H1 (cell line): ENCODE measurements around the gene GABRG3. TPM values are rescaled to one million over a fixed set of nuclear protein-coding genes. Genes with fewer than 3 reads are reported as not detected.

Experiments used
- CTCF ChIA-PET: fragments of 300-600 bp; sonication (Branson Sonifier 250); formaldehyde crosslinking; loops from one replicate; lab custom pipeline; 2021; ENCODE audit not compliant: partially characterized antibody; lab: Charles Lee
- POLR2A ChIA-PET: fragments of 300-600 bp; sonication (Branson Sonifier 250); formaldehyde crosslinking; loops from one replicate; lab custom pipeline; 2021; ENCODE audit warnings: inconsistent platforms; ENCODE audit not compliant: partially characterized antibody; lab: Charles Lee
- DNase-seq, 2 experiments: peaks; one replicate each; pipeline versions ENCODE4 v3.0.0 to v3.0.0-alpha.2; 2010 to 2022; ENCODE audit warnings: low spot score in 2 of 2, low read depth in 1 of 2, mixed read lengths in 1 of 2
- FAIRE-seq: peaks from 2 replicates; lab custom pipeline; 2011; peaks lifted over from hg19 to GRCh38; lab: Jason Lieb, UNC
- H2AFZ ChIP-seq: 2 replicates; pipeline ENCODE4 v1.8.1; 2012; ENCODE audit warnings: low read length, inconsistent platforms
- H2AK5ac ChIP-seq: 2 replicates; pipeline ENCODE4 v1.6.1; 2013; ENCODE audit warnings: low read depth, low read length
- H2BK120ac ChIP-seq: replicated peaks from 2 replicates; pipeline ENCODE3; 2013; ENCODE audit warnings: low read depth, low read length, inconsistent platforms
- H2BK12ac ChIP-seq: 2 replicates; pipeline ENCODE4 v1.6.1; 2013; ENCODE audit warnings: low read depth, low read length
- H2BK15ac ChIP-seq: 2 replicates; pipeline ENCODE4 v1.6.1; 2013; ENCODE audit warnings: low read length
- H2BK20ac ChIP-seq: 2 replicates; pipeline ENCODE4 v1.6.1; 2013; ENCODE audit warnings: low read length
- H2BK5ac ChIP-seq: 2 replicates; pipeline ENCODE4 v1.6.1; 2013; ENCODE audit warnings: low read depth, low read length
- H3K14ac ChIP-seq: 2 replicates; pipeline ENCODE4 v1.6.1; 2013; ENCODE audit warnings: inconsistent platforms; ENCODE audit not compliant: insufficient read length
- H3K18ac ChIP-seq: 2 replicates; pipeline ENCODE4 v1.6.1; 2013; ENCODE audit warnings: low read length; ENCODE audit errors: extremely low read depth
- H3K23ac ChIP-seq: 2 replicates; pipeline ENCODE4 v1.6.1; 2013; ENCODE audit warnings: inconsistent platforms; ENCODE audit not compliant: insufficient read length
- H3K23me2 ChIP-seq: 2 replicates; pipeline ENCODE4 v1.6.1; 2013; ENCODE audit warnings: low read depth, low read length
- H3K27ac ChIP-seq: 2 replicates; pipeline ENCODE4 v1.6.1; 2011; ENCODE audit warnings: low read depth, low read length, inconsistent platforms
- H3K27me3 ChIP-seq, 4 experiments: replicated peaks in 1 of 4; 1 replicate in 1 of 4; 2 replicates in 3 of 4; pipeline versions ENCODE4 v1.6.1 to v1.8.1; 2011 to 2013; ENCODE audit warnings: low read length in 3 of 4, mild to moderate bottlenecking in 3 of 4, inconsistent platforms in 2 of 4, mixed read lengths in 2 of 4, moderate library complexity in 1 of 4; ENCODE audit not compliant: control insufficient read depth in 3 of 4, insufficient read depth in 3 of 4; ENCODE audit errors: extremely low read depth in 1 of 4
- H3K36me3 ChIP-seq, 4 experiments: 2 replicates each; pipeline versions ENCODE4 v1.6.1 to v1.8.1; 2011 to 2013; ENCODE audit warnings: mild to moderate bottlenecking in 4 of 4, low read length in 3 of 4, moderate library complexity in 2 of 4, control low read depth in 1 of 4, inconsistent platforms in 1 of 4; ENCODE audit not compliant: insufficient read depth in 4 of 4, control insufficient read depth in 2 of 4
- H3K4ac ChIP-seq: replicated peaks from 2 replicates; pipeline ENCODE3; 2013; ENCODE audit warnings: low read length, low read depth, mixed read lengths, inconsistent platforms; ENCODE audit not compliant: insufficient read length
- H3K4me1 ChIP-seq, 4 experiments: replicated peaks in 1 of 4; 1 replicate in 1 of 4; 2 replicates in 3 of 4; pipeline versions ENCODE4 v1.6.1 to v1.8.1; 2011 to 2013; ENCODE audit warnings: low read length in 3 of 4, inconsistent platforms in 2 of 4, mixed read lengths in 1 of 4; ENCODE audit not compliant: insufficient read depth in 4 of 4, control insufficient read depth in 3 of 4
- H3K4me2 ChIP-seq, 2 experiments: 2 replicates each; pipeline versions ENCODE4 v1.6.1 to v1.8.1; 2011 to 2013; ENCODE audit warnings: low read depth in 2 of 2, low read length in 2 of 2, control low read depth in 1 of 2, inconsistent platforms in 1 of 2, mild to moderate bottlenecking in 1 of 2; ENCODE audit not compliant: insufficient read depth in 1 of 2
- H3K4me3 ChIP-seq, 4 experiments: fragments of 200-600, 300-600 bp in 1 of 4; sonication (generic), shearing (Covaris generic), sonication (Bioruptor Twin) in 1 of 4; 2 replicates each; pipeline versions ENCODE4 v1.5.1 to v1.8.1; 2011 to 2016; ENCODE audit warnings: low read length in 4 of 4, low read depth in 3 of 4, control low read depth in 2 of 4, inconsistent platforms in 2 of 4, mild to moderate bottlenecking in 2 of 4, mixed read lengths in 1 of 4, moderate library complexity in 1 of 4; ENCODE audit not compliant: insufficient read depth in 2 of 4; ENCODE audit errors: extremely low read depth in 1 of 4
- H3K56ac ChIP-seq: replicated peaks from 2 replicates; pipeline ENCODE3; 2013; ENCODE audit warnings: low read depth, mild to moderate bottlenecking, mixed read lengths, low read length, inconsistent platforms; ENCODE audit not compliant: insufficient read length
- H3K79me1 ChIP-seq: 2 replicates; pipeline ENCODE4 v1.6.1; 2013; ENCODE audit warnings: low read depth, low read length, control low read depth
- H3K79me2 ChIP-seq, 2 experiments: 2 replicates each; pipeline versions ENCODE4 v1.6.1 to v1.8.1; 2012 to 2013; ENCODE audit warnings: low read length in 2 of 2, mild to moderate bottlenecking in 2 of 2, inconsistent platforms in 1 of 2; ENCODE audit not compliant: insufficient read depth in 2 of 2, control insufficient read depth in 1 of 2
- H3K9ac ChIP-seq, 4 experiments: replicated peaks in 1 of 4; 1 replicate in 1 of 4; 2 replicates in 3 of 4; pipeline versions ENCODE4 v1.6.1 to v1.8.1; 2011 to 2013; ENCODE audit warnings: low read depth in 3 of 4, low read length in 3 of 4, control low read depth in 2 of 4, mild to moderate bottlenecking in 2 of 4, moderate library complexity in 2 of 4, inconsistent platforms in 1 of 4; ENCODE audit errors: extremely low read depth in 1 of 4
- H3K9me3 ChIP-seq, 2 experiments: 2 replicates each; pipeline versions ENCODE4 v1.6.1 to v1.8.1; 2012 to 2013; ENCODE audit warnings: mild to moderate bottlenecking in 2 of 2, moderate library complexity in 2 of 2, control low read depth in 1 of 2, inconsistent platforms in 1 of 2, low read depth in 1 of 2, low read length in 1 of 2, mixed read lengths in 1 of 2; ENCODE audit not compliant: insufficient read depth in 2 of 2
- H4K20me1 ChIP-seq, 2 experiments: replicated peaks in 1 of 2; 2 replicates each; pipeline versions ENCODE3 to v1.8.1; 2011 to 2013; ENCODE audit warnings: inconsistent platforms in 2 of 2, low read length in 2 of 2, mild to moderate bottlenecking in 1 of 2; ENCODE audit not compliant: insufficient read depth in 2 of 2, control insufficient read depth in 1 of 2
- H4K5ac ChIP-seq: 2 replicates; pipeline ENCODE4 v1.6.1; 2013; ENCODE audit warnings: low read length, low read depth, mixed read lengths, inconsistent platforms; ENCODE audit not compliant: insufficient read length
- H4K8ac ChIP-seq: 2 replicates; pipeline ENCODE4 v1.8.0; 2013; ENCODE audit warnings: mild to moderate bottlenecking, moderate library complexity, low read length, inconsistent platforms; ENCODE audit not compliant: insufficient read depth; ENCODE audit errors: extremely low read depth
- H4K91ac ChIP-seq: replicated peaks from 2 replicates; pipeline ENCODE3; 2013; ENCODE audit warnings: low read length, mixed read lengths, inconsistent platforms; ENCODE audit not compliant: insufficient read length
- WGBS, 2 experiments: shearing (Covaris generic) in 1 of 2; methylation state at CpG; one replicate each; pipeline versions ENCODE4 v1.1.6 to v1.1.7; 2013 to 2015; ENCODE audit warnings: low lambda C conversion rate in 2 of 2, mixed read lengths in 2 of 2, inconsistent platforms in 1 of 2, low coverage in 1 of 2, missing lambda C conversion rate in 1 of 2; ENCODE audit not compliant: insufficient replicate concordance in 2 of 2, insufficient coverage in 1 of 2, insufficient read length in 1 of 2; ENCODE audit errors: extremely low coverage in 1 of 2, missing lambda C conversion rate in 1 of 2; 5-methylcytosine and 5-hydroxymethylcytosine counted together
- polyA plus RNA-seq, 7 experiments: library from polyadenylated mRNA; depleted of rRNA in 3 of 7; stranded (reverse) in 5 of 7; unstranded in 2 of 7; fragments of >200 nt in 5 of 7; fragments of 200-250 nt in 2 of 7; gene quantifications; 1 replicate in 5 of 7; 2 replicates in 1 of 7; 4 replicates in 1 of 7; pipeline versions ENCODE4 v1.2.1 to v1.2.3, GENCODE V29; 2011 to 2013; ENCODE audit warnings: missing spikeins in 2 of 7, mixed read lengths in 2 of 7
- total RNA-seq: library from RNA; stranded (reverse); fragmentation: NEBNext Ultra II Directional; extraction: Animal tissue kit (Norgen Biotek cat#: 25700); gene quantifications from 2 replicates; pipeline ENCODE4 v1.2.1, GENCODE V29; 2021
- TF ChIP-seq, protein P1 (sequence below): IDR thresholded peaks from 2 replicates; pipeline ENCODE4 v1.6.1; 2012; ENCODE audit warnings: inconsistent platforms
- TF ChIP-seq, protein P2 (sequence below): IDR thresholded peaks from 2 replicates; pipeline ENCODE4 v1.6.1; 2011; ENCODE audit warnings: low read length, improper control_type of control experiment

The GABRG3 gene
- total and polyA plus RNA-seq, 2 of the 8 experiments (the other 6 are each of a cell fraction or from before 2014, with no cell fraction given) = 0.17 to 0.80 TPM

DNA sequence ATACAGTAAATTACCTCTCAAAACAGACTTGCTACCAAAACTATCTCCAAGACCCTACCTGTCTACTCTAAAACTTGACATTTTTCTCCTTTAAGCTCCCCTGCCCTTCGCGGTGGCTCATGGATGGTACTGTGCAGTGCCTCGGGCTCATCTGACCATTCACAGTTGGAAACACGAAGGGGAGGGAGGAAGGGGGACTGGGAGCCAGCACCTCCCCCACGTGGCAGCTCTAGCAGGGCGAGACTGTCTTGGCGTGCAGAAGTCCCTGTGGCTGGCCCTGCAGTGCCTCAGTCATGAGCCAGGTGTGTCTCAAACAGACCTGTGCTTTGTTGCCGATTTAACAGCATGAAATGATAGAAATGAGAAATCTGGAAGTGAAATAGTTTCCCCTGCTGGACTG is 372.0 kb downstream of the GABRG3 start:
- no peaks in the 10 kb centered on the region for H3K23me2 ChIP-seq
- POLR2A ChIA-PET = no interaction called here
- no peak overlapping the region for H4K8ac ChIP-seq
- no peaks in the 10 kb centered on the region for H3K79me2 ChIP-seq
- H3K9me3 ChIP-seq = no peaks in the 10 kb centered on the region
- H3K56ac ChIP-seq = no peak overlapping the region
- no peak for DNase-seq
- H3K27ac ChIP-seq = no peak overlapping the region
- TF ChIP-seq, protein P1, sequence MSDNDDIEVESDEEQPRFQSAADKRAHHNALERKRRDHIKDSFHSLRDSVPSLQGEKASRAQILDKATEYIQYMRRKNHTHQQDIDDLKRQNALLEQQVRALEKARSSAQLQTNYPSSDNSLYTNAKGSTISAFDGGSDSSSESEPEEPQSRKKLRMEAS = peak; percentile 44; the same call in 1 of the 2 replicates
- TF ChIP-seq, protein P2, sequence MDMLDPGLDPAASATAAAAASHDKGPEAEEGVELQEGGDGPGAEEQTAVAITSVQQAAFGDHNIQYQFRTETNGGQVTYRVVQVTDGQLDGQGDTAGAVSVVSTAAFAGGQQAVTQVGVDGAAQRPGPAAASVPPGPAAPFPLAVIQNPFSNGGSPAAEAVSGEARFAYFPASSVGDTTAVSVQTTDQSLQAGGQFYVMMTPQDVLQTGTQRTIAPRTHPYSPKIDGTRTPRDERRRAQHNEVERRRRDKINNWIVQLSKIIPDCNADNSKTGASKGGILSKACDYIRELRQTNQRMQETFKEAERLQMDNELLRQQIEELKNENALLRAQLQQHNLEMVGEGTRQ = no peak
- FAIRE-seq = no peak
- H3K4me2 ChIP-seq = no peak overlapping the region
- H4K91ac ChIP-seq = no peak overlapping the region
- no peak overlapping the region for H2AK5ac ChIP-seq
- CTCF ChIA-PET = interaction anchor here (0.8 to 5.3 kb wide), 8 partner anchors 11 to 572 kb away, joined by 3 to 27 read pairs (median 3); no protein-coding TSS in a partner anchor
- 0 out of 2 replicates have a peak, but pooled peaks cover 2% of the 10 kb centered on the region for H3K79me1 ChIP-seq
- H2AFZ ChIP-seq = 0 out of 2 replicates have a peak overlapping the region, but pooled peaks have one; percentile 48
- no peak overlapping the region for H3K23ac ChIP-seq
- no peak overlapping the region for H3K14ac ChIP-seq
- no peak overlapping the region for H2BK5ac ChIP-seq
- H4K20me1 ChIP-seq = no peaks in the 10 kb centered on the region
- 68% methylated on average over 8 of the region's 8 CpGs; no CpG with 5 or more reads in 1 of the 2 experiments for WGBS, 2 experiments
- H2BK120ac ChIP-seq = no peak overlapping the region
- no peaks in the 10 kb centered on the region for H3K36me3 ChIP-seq
- no peak overlapping the region for H2BK20ac ChIP-seq
- no peaks in the 10 kb centered on the region for H3K27me3 ChIP-seq
- H4K5ac ChIP-seq = no peak overlapping the region
- no peak overlapping the region for H3K4me3 ChIP-seq
- H2BK15ac ChIP-seq = no peak overlapping the region
- no peak overlapping the region for H2BK12ac ChIP-seq
- no peak overlapping the region for H3K9ac ChIP-seq
- H3K18ac ChIP-seq = peak overlapping the region; percentile 24
- no peak overlapping the region for H3K4ac ChIP-seq
- H3K4me1 ChIP-seq = peaks cover 1 to 9% (median 6%) of the 10 kb centered on the region in 4 experiments
